Muscle of leg (tissue), 11 donors: ENCODE measurements around the gene ELFN1. TPM values are rescaled to one million over a fixed set of nuclear protein-coding genes. Genes with fewer than 3 reads are reported as not detected.

ENCODE experiments used
- DNase-seq: peaks from one replicate; pipeline ENCODE4 v3.0.0; 2013
- H3K27ac ChIP-seq: one replicate; pipeline ENCODE4 v1.5.1; 2013; ENCODE audit warnings: mild to moderate bottlenecking, low read length, control low read depth
- H3K27me3 ChIP-seq: one replicate; pipeline ENCODE4 v1.6.1; 2013; ENCODE audit warnings: low read length; ENCODE audit not compliant: control insufficient read depth, insufficient read depth
- H3K36me3 ChIP-seq: one replicate; pipeline ENCODE4 v1.6.1; 2013; ENCODE audit warnings: low read length; ENCODE audit not compliant: control insufficient read depth, insufficient read depth
- H3K4me1 ChIP-seq: one replicate; pipeline ENCODE4 v1.6.1; 2013; ENCODE audit warnings: low read length; ENCODE audit not compliant: control insufficient read depth, insufficient read depth
- H3K4me3 ChIP-seq: one replicate; pipeline ENCODE4 v1.5.1; 2013; ENCODE audit warnings: low read length, control low read depth
- H3K9me3 ChIP-seq: replicated peaks from 2 replicates; pipeline ENCODE4 v1.6.1; 2013; ENCODE audit warnings: low read depth, low read length; ENCODE audit not compliant: control insufficient read depth
- WGBS: methylation state at CpG from one replicate; pipeline ENCODE4 v1.1.5; 2013; ENCODE audit warnings: missing lambda C conversion rate; ENCODE audit not compliant: insufficient coverage; 5-methylcytosine and 5-hydroxymethylcytosine counted together
- polyA plus RNA-seq, 8 donors: library from polyadenylated mRNA; unstranded; fragments of 120-200 nt; gene quantifications; one replicate each; pipeline versions ENCODE4 v1.2.1 to v1.2.3, GENCODE V29; 2013; ENCODE audit warnings: inconsistent platforms in 1 of 8, low replicate concordance in 1 of 8; ENCODE audit not compliant: insufficient read length in 8 of 8, insufficient read depth in 1 of 8
- total RNA-seq: library from RNA; stranded (reverse); fragments of 120-200 nt; gene quantifications from one replicate; pipeline ENCODE4 v1.2.4, GENCODE V29; 2013

Gene ELFN1
- total and polyA plus RNA-seq, 9 donors: 2.8 to 10.7 (median 8.2) TPM

DNA sequence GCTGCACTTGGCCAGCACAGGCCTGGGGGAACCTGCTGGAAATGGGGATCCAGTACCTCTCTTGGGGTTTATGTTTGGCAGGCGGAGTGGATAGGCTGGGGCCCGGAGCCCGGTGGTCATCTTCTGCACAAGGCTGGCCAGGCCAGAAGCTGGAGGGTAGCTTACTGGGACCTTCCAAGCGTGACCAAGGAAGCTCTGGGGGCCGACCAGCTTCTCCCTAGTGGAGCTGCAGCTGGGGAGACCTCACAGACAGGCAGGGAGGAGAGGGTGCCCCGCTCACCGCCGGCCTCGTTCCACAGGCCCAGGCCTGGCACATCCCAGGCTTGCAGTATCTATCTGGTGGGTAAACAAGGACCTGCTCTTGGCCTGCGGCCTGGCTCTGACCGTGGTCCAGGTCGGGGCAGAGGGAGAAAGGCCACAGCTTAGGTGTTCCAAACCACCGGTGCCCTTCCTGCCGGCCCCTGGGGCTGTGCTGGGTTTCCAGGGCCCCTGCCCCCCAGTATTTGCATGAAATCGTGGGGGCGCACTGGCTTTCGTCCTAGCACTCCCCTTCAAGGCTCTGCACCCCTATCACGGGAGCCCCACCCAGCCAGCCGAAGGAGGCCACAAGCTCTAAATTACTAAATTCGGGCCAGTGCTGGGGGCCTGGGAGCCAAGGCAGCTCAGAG is 1.5 kb upstream of the ELFN1 start:
- Histone ChIP-seq H3K4me3 (no peak overlapping the region), H3K9me3 (no peaks in the 10 kb centered on the region), H3K36me3 (no peaks in the 10 kb centered on the region), H3K4me1 (peaks cover 48% of the 10 kb centered on the region), H3K27ac (peak overlapping the region; percentile 42), H3K27me3 (peaks cover 64% of the 10 kb centered on the region)
- no peak for DNase-seq
- WGBS: 49% methylated on average over 19 of the region's 20 CpGs

GRCh38 chr7:1669064-1669951 is 769 bp upstream of the ELFN1 start:
- peaks cover 41% of the 10 kb centered on the region for H3K4me1 ChIP-seq
- peaks cover 58% of the 10 kb centered on the region for H3K27me3 ChIP-seq
- peak; percentile 56 for DNase-seq
- 9% methylated on average over 42 of the region's 68 CpGs for WGBS
- H3K36me3 ChIP-seq: no peaks in the 10 kb centered on the region
- peak overlapping the region; percentile 46 for H3K4me3 ChIP-seq
- H3K9me3 ChIP-seq: no peaks in the 10 kb centered on the region
- H3K27ac ChIP-seq: peak overlapping the region; percentile 55

- no peak for DNase-seq
- Histone ChIP-seq H3K9me3 (no peaks in the 10 kb centered on the region), H3K27ac (no peak overlapping the region), H3K4me3 (peak overlapping the region; percentile 46), H3K4me1 (peaks cover 52% of the 10 kb centered on the region), H3K36me3 (no peaks in the 10 kb centered on the region), H3K27me3 (peaks cover 61% of the 10 kb centered on the region)
- 10% methylated on average over 12 of the region's 26 CpGs for WGBS
These were observed 967 bp downstream of the ELFN1 start for GRCh38 chr7:1670894-1671593.

DNA sequence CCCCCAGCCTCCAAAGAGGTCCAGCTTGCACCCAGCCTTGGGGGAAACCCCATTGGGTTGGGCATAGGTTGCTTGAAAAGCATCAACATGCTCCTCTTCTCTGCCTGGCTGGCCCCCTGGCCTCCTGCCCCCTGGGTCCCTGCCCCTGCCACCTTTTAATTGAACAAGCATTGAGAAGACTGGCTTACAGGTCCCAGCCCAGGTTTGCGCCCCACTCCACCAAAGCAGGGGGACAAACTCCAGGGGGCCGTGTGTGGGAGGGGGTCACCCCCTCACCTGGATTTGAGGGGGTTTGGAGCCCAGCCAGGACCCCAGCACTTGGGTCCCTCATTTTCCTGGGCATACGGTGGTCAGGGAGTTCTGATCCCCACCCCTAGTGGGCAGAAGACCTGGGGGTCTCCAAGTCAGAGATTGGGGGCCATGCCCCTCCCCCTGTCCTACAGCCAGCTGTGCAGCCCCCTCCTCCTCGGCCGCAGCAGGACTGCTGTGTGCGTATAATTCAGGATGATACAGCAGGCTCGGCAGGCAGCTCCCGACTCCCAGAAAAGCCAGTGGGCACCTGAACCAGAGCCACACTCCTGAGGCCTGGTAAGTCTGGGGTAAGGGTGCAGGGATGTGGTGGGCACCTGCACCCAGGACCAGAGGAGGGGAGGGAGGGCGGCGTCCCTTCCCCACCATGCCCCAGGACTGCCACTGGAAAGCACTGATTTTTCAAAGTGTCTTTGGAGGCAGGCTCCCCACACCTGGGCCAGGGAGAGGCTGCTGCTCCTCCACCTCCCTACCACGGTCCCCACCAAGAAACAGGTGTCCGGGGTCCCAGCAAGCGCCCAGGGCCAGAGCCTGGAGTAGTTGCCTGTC is 1.7 kb downstream of the ELFN1 start:
- Histone ChIP-seq H3K36me3 (no peaks in the 10 kb centered on the region), H3K4me1 (peaks cover 47% of the 10 kb centered on the region), H3K4me3 (no peak overlapping the region), H3K27me3 (peaks cover 56% of the 10 kb centered on the region), H3K27ac (no peak overlapping the region), H3K9me3 (no peaks in the 10 kb centered on the region)
- 41% methylated on average over 5 of the region's 13 CpGs for WGBS
- no peak for DNase-seq

GRCh38 chr7:1672851-1673486 is 2.9 kb downstream of the ELFN1 start:
- no peak for DNase-seq
- whole genome bisulfite sequencing: 73% methylated on average over 22 of the region's 23 CpGs
- Histone ChIP-seq H3K9me3 (no peaks in the 10 kb centered on the region), H3K27me3 (peaks cover 49% of the 10 kb centered on the region), H3K36me3 (no peaks in the 10 kb centered on the region), H3K4me3 (no peak overlapping the region), H3K4me1 (peaks cover 39% of the 10 kb centered on the region), H3K27ac (no peak overlapping the region)

GRCh38 chr7:1673581-1674118 is 3.6 kb downstream of the ELFN1 start:
- 90% methylated on average over 13 of the region's 14 CpGs for WGBS
- Histone ChIP-seq H3K27me3 (peaks cover 42% of the 10 kb centered on the region), H3K9me3 (no peaks in the 10 kb centered on the region), H3K4me1 (peaks cover 33% of the 10 kb centered on the region), H3K27ac (no peak overlapping the region), H3K4me3 (no peak overlapping the region), H3K36me3 (no peaks in the 10 kb centered on the region)
- no peak for DNase-seq

DNA sequence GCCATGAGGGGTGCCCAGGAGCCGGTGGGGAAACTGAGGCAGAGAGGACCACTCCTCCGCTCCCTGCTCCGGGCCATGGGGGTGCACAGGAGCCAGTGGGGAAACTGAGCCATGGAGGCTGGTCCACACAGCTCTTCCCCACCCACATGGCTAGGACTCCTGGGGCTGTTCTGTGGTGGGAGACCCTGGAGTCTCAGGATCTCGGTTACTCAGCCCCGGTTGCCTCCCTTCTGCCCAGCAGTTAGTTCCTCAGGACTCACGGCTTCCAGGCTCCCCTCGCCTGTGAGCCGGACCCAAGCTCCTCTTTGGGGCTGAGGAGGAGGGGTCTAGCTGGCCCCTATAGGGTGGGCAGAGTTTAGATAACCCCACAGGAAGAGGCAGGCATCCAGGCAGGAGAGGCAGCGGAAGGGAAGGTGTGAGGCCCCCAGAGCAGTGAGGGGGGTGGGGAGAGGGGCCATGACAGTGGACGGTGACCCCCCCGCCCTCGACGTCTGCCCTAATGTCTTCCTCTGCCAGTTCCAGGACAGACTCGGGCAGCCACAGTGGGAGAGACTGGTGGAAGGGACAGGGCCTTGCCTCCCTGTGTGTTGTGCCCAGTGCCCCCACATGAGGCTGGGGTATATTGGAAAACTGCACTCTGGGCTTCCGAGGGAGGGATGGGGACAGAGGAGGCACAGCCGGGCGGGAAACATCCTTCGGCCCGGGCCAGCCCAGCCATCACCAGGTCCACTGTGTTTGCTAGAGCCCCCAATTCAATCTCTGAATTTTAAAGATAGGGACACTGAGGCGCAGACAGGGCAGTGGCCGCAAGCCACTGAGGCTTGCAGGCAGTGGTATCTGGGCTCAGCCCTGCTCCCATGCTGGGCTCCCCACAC is 4.3 kb downstream of the ELFN1 start:
- Histone ChIP-seq H3K4me3 (no peak overlapping the region), H3K27me3 (peaks cover 37% of the 10 kb centered on the region), H3K36me3 (no peaks in the 10 kb centered on the region), H3K4me1 (peaks cover 27% of the 10 kb centered on the region), H3K27ac (no peak overlapping the region), H3K9me3 (no peaks in the 10 kb centered on the region)
- WGBS: 69% methylated on average over 10 of the region's 21 CpGs
- no peak for DNase-seq

DNA sequence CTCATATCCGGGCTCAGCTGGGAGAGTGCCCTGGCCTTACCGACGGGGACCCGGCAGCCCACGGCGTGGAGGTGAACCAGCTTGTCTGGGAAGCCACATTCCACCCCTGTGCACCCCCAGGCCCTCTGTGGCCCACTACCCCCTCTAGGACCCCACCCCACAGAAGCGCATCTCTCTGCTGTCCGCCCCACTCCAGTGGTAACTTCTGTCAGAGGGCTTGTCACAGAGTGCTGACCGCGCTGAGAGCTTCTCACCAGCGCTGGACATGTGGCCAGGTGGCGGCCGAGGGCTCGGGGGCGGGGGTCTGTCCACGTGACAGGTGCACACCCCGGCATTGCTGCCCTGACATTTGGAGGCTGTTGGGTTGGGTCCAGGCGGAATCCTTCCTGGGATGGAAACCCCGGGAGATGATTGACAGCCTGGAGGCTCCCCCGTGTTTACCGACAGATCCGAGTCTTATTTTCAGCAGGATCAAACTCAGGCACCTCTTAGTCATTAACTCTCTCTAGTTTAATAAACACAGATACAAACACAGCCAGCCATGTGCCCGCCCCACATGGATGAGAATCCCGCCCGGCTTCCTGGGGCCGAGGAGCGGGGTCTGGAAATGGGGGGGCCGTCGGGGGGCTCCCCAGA is 5.1 kb downstream of the ELFN1 start:
- WGBS: 66% methylated on average over 19 of the region's 29 CpGs
- H3K9me3 ChIP-seq: no peaks in the 10 kb centered on the region
- no peak overlapping the region for H3K27ac ChIP-seq
- H3K4me1 ChIP-seq: peaks cover 25% of the 10 kb centered on the region
- H3K27me3 ChIP-seq: peaks cover 33% of the 10 kb centered on the region
- DNase-seq: no peak
- H3K4me3 ChIP-seq: no peak overlapping the region
- H3K36me3 ChIP-seq: no peaks in the 10 kb centered on the region
